DND-41 (cell line): ENCODE results near the gene PLGLB2.
A peak's percentile ranks its signal among the peaks of the same experiment; 100 is the strongest.
"Not testable (repeated sequence)": the region's sequence is repeated elsewhere in the genome, so short reads cannot be mapped to it uniquely, and the experiment has no call there.

Experiments used
- ATAC-seq: fragments of 200-7000 bp; cut with Tn5 transposase; 3 replicates; pipeline ENCODE4 v1.9.1; 2021; ENCODE audit warnings: low read depth; ENCODE audit not compliant: insufficient read depth
- DNase-seq: peaks from one replicate; pipeline ENCODE4 v3.0.0-alpha.2; 2020
- H2AFZ ChIP-seq: 2 replicates; pipeline ENCODE4 v1.6.0; 2012; ENCODE audit warnings: low read depth, low read length
- H3K27ac ChIP-seq: 2 replicates; pipeline ENCODE4 v1.5.1; 2012; ENCODE audit warnings: low read length, inconsistent platforms
- H3K27me3 ChIP-seq: fragments of 200-600 bp; sonication (generic); 2 replicates; pipeline ENCODE4 v1.6.0; 2012; ENCODE audit warnings: low read length, mild to moderate bottlenecking, inconsistent platforms; ENCODE audit not compliant: insufficient read depth, poor library complexity
- H3K36me3 ChIP-seq: 2 replicates; pipeline ENCODE4 v1.5.1; 2012; ENCODE audit warnings: low read length, inconsistent platforms; ENCODE audit not compliant: insufficient read depth
- H3K4me1 ChIP-seq: 2 replicates; pipeline ENCODE4 v1.5.1; 2012; ENCODE audit warnings: mild to moderate bottlenecking, low read length; ENCODE audit not compliant: insufficient read depth
- H3K4me2 ChIP-seq: 2 replicates; pipeline ENCODE4 v1.6.0; 2012; ENCODE audit warnings: mild to moderate bottlenecking, moderate library complexity, low read length, inconsistent platforms; ENCODE audit not compliant: insufficient read depth
- H3K4me3 ChIP-seq, 2 experiments: fragments of 200-600 bp in 1 of 2; shearing (Covaris generic) in 1 of 2; 2 replicates each; pipeline ENCODE4 v1.5.1; 2012 to 2016; ENCODE audit warnings: inconsistent platforms in 2 of 2, low read length in 2 of 2, mild to moderate bottlenecking in 2 of 2, low read depth in 1 of 2, moderate library complexity in 1 of 2
- H3K79me2 ChIP-seq: 2 replicates; pipeline ENCODE4 v1.6.0; 2012; ENCODE audit warnings: low read length, inconsistent platforms; ENCODE audit not compliant: insufficient read depth
- H3K9ac ChIP-seq: 2 replicates; pipeline ENCODE4 v1.6.0; 2012; ENCODE audit warnings: low read depth, mild to moderate bottlenecking, inconsistent platforms, low read length, moderate library complexity
- H3K9me3 ChIP-seq: 2 replicates; pipeline ENCODE4 v1.5.1; 2012; ENCODE audit warnings: low read length, moderate library complexity, mild to moderate bottlenecking, inconsistent platforms; ENCODE audit not compliant: insufficient read depth, severe bottlenecking
- H4K20me1 ChIP-seq: 2 replicates; pipeline ENCODE4 v1.6.0; 2012; ENCODE audit warnings: low read length; ENCODE audit not compliant: insufficient read depth
- TF ChIP-seq, protein P1 (sequence below): IDR thresholded peaks from 2 replicates; pipeline ENCODE4 v1.5.1; 2012; ENCODE audit warnings: borderline replicate concordance, low read length, moderate library complexity, mild to moderate bottlenecking; ENCODE audit not compliant: poor library complexity, severe bottlenecking; ENCODE audit errors: extremely low read depth

The PLGLB2 gene

DNA sequence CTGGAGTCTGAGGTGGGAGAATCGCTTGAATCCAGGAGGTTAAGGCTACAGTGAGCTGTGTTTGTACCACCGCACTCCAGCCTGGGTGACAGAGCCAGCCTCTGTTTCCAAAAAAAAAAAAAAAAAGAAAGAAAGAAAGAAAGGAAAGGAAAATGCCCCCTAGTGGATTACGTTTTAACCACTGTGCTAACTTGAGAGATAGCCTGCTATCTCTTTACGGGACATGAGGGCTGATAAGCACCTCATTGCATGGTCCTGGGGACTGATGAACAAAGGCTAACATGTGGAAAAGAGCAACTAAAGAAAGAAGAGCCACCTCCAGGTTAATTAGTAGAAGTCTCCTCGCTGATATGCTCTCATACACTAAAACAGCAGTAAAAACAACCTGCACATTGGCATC is 4.2 kb upstream of the PLGLB2 start:
- H3K4me3 ChIP-seq, H3K9me3 ChIP-seq, H2AFZ ChIP-seq, H3K9ac ChIP-seq, H3K4me2 ChIP-seq, H3K4me1 ChIP-seq, H3K79me2 ChIP-seq, H3K36me3 ChIP-seq, H3K27ac ChIP-seq, DNase-seq, H3K27me3 ChIP-seq, H4K20me1 ChIP-seq: not testable (repeated sequence)
- TF ChIP-seq, protein P1, sequence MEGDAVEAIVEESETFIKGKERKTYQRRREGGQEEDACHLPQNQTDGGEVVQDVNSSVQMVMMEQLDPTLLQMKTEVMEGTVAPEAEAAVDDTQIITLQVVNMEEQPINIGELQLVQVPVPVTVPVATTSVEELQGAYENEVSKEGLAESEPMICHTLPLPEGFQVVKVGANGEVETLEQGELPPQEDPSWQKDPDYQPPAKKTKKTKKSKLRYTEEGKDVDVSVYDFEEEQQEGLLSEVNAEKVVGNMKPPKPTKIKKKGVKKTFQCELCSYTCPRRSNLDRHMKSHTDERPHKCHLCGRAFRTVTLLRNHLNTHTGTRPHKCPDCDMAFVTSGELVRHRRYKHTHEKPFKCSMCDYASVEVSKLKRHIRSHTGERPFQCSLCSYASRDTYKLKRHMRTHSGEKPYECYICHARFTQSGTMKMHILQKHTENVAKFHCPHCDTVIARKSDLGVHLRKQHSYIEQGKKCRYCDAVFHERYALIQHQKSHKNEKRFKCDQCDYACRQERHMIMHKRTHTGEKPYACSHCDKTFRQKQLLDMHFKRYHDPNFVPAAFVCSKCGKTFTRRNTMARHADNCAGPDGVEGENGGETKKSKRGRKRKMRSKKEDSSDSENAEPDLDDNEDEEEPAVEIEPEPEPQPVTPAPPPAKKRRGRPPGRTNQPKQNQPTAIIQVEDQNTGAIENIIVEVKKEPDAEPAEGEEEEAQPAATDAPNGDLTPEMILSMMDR, result peak; percentile 3
- 0 out of 3 replicates have a peak, but pooled peaks have one; percentile 53 for ATAC-seq

DNA sequence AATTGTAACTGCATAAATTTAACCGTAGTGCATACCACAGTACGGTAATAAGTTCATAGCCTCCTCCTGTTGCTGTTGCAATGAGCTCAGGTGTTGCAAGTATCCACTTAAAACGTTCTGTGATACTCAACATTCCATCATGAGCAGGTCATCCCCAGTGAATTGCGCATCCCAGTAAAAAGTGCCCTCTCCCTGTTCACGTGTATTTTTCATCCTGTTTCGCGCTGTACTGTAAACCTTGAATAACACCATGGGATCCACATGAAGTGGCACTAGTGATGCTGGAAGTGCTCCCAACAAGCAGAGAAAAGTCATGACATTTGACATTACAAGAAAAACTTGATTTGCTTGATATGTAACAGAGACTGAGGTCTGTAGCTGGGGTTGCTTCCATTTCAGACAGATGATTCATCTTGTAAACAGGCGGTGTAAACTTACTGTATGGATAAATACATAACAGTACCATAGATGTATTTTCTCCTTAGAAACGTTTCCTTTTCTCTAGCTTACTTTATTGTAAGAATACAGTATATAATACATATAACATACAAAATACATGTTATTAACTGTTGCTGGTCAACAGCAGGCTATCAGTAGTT is 2.4 kb upstream of the PLGLB2 start:
- H3K36me3 ChIP-seq, H3K4me2 ChIP-seq, ATAC-seq, H4K20me1 ChIP-seq, H3K27me3 ChIP-seq, H3K4me1 ChIP-seq, H3K9ac ChIP-seq, H3K4me3 ChIP-seq, DNase-seq, H3K79me2 ChIP-seq, H3K27ac ChIP-seq, H3K9me3 ChIP-seq, H2AFZ ChIP-seq: not testable (repeated sequence)

DNA sequence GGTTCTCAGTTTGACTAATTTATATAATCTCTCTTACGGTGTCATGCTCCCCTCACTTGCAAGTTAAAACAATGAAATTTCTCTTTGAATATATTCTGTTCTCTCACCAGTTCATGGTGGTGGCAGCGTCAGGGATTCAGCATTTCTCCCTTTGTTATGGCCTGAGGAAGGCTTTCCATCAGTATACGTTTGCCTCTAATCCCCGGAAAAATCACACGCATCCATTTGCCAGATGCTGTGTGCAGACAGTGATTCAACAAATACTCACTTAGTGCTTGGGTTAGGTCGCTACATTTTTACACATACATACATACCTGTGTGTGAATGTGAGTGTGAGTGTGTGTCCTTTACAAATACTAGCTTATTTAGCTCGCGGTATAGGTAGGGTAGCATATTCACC is 637 bp downstream of the PLGLB2 start:
- not testable (repeated sequence) for H2AFZ ChIP-seq, H3K4me3 ChIP-seq, H3K36me3 ChIP-seq, H3K79me2 ChIP-seq, ATAC-seq, DNase-seq, H3K9ac ChIP-seq, H4K20me1 ChIP-seq, H3K27ac ChIP-seq, H3K4me2 ChIP-seq, H3K4me1 ChIP-seq, H3K9me3 ChIP-seq, H3K27me3 ChIP-seq

DNA sequence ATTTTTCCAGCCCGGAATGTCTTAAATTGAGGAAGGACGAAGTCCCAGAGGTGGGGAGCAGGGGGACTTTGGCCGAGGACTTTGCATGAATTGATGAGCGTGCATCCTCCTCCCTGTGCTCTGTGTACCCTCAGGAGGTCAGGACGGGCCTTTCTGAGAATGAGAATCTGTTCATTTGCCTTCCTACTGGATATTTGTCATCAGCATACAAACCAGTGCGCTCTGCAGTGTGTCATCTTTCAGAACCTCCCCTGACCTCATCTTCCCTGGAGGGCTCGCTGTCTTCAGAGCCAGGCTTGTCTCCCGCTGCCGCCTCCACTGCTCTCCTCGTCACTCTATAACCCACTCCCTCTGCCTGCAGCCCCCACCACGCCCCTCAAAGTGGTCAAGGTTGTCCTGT is 2.7 kb downstream of the PLGLB2 start:
- H3K36me3 ChIP-seq, H3K9me3 ChIP-seq, H4K20me1 ChIP-seq, H3K27me3 ChIP-seq, H3K79me2 ChIP-seq, H3K4me3 ChIP-seq, H3K9ac ChIP-seq, H3K27ac ChIP-seq, H2AFZ ChIP-seq, H3K4me2 ChIP-seq, H3K4me1 ChIP-seq, DNase-seq: not testable (repeated sequence)
- 0 out of 3 replicates have a peak, but pooled peaks have one; percentile 20 for ATAC-seq

DNA sequence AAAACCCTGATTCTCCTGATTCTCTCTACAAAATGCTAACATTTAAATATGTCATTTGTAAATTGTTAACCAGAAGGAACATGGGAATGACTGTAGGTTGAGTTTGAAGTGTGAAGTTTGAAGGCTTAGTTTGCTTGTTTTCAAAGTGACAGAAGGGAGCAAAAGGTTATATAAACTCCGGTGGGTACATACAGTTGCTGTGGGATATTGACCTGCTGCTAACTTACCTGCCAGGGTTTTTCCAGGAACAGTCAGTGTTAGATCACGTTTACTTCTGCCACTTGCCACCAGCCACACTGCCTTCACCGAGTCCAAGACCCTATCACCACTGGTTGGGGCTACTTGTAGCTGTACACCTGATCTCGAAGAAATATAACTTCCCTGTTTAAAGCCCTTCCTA is 6.9 kb downstream of the PLGLB2 start:
- not testable (repeated sequence) for DNase-seq

More for the DNA sequence above, 6.9 kb downstream of the PLGLB2 start:
- H3K27ac ChIP-seq, H3K4me2 ChIP-seq, H3K9me3 ChIP-seq, H4K20me1 ChIP-seq, H2AFZ ChIP-seq, H3K9ac ChIP-seq, H3K27me3 ChIP-seq, H3K4me1 ChIP-seq, H3K4me3 ChIP-seq, H3K36me3 ChIP-seq, H3K79me2 ChIP-seq: not testable (repeated sequence)
- peak; percentile 38 for ATAC-seq
